ENCODE data around the gene CAPNS1. TPM values are rescaled to one million over a fixed set of nuclear protein-coding genes. Genes with fewer than 3 reads are reported as not detected.

CAPNS1 gene
- total and polyA plus RNA-seq, 9 of the 15 experiments (the other 6 are each of a cell fraction or from before 2014, with no cell fraction given) = 77.9 to 576 (median 258) TPM

GRCh38 chr19:36106991-36107390, 32.9 kb upstream of the CAPNS1 start (continued):
- TF ChIP-seq ZNF592 (IDR thresholded peaks at IDR 0.05) (peak; percentile 57; the same call in 1 of the 2 replicates), TRIM24 (IDR thresholded peaks at IDR 0.05) (peak in 1 of 2 experiments; percentile 29; a peak in 1 of 4 replicates), PKNOX1 (IDR thresholded peaks at IDR 0.05) (no peak), SMARCA5 (IDR thresholded peaks at IDR 0.05) (peak; percentile 45; the same call in 1 of the 2 replicates), SRSF9 (IDR thresholded peaks at IDR 0.05; ENCODE audit: borderline replicate concordance, low read depth, low read length) (no peak), ZNF311 (CRISPR knock-in tag; IDR thresholded peaks at IDR 0.05) (0 out of 2 replicates have a peak, but pooled peaks have one; percentile 17)

Measured in K562 (cell line).